ENCODE measurements around the gene BLM. TPM values are rescaled to one million over a fixed set of nuclear protein-coding genes. Genes with fewer than 3 reads are reported as not detected.

Gene BLM
- total RNA-seq, 2 donors from 2014 or later = 7.8 to 8.8 TPM

DNA sequence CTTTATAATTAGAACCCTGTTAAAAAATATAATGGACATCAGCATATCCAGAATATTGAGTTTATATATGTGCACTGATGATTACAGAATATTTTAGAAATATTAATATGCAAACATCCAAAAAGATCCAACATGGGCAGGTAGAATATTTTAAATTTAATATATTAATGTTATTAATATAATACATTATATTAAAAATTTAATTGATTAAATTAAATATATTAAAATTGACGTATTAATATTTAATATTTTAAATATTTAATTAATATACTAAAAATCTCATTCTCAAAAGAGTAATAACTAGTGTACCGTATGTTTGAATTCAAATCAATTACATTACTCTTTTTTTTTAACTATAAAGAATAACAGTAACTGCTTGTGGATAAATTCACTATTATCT lies 77.4 kb downstream of the BLM start:
- no peak for DNase-seq
- Mint-ChIP-seq H3K27me3 (no peaks in the 10 kb centered on the region), H3K27ac (no peak overlapping the region), H3K36me3 (ENCODE audit: low read depth) (peaks cover 7% of the 10 kb centered on the region), H3K4me1 (peaks cover 8% of the 10 kb centered on the region), H3K4me3 (no peak overlapping the region)
- no peak for ATAC-seq
- no peaks in the 10 kb centered on the region for H3K9me3 ChIP-seq (ENCODE audit: control insufficient read depth, low read length, poor library complexity, severe bottlenecking)

- Mint-ChIP-seq H3K4me3 (no peak overlapping the region), H3K4me1 (peaks cover 10% of the 10 kb centered on the region), H3K27me3 (no peaks in the 10 kb centered on the region), H3K27ac (peak overlapping the region; percentile 72), H3K36me3 (ENCODE audit: low read depth) (peaks cover 7% of the 10 kb centered on the region)
- DNase-seq = no peak
- H3K9me3 ChIP-seq (ENCODE audit: control insufficient read depth, low read length, poor library complexity, severe bottlenecking) = no peaks in the 10 kb centered on the region
- no peak for ATAC-seq
These were observed 82.6 kb downstream of the BLM start for GRCh38 chr15:90799639-90800170.

- H3K4me3 Mint-ChIP-seq = no peak overlapping the region
- H3K36me3 Mint-ChIP-seq (ENCODE audit: low read depth) = peaks cover 3% of the 10 kb centered on the region
- no peaks in the 10 kb centered on the region for H3K9me3 ChIP-seq (ENCODE audit: control insufficient read depth, low read length, poor library complexity, severe bottlenecking)
- peaks cover 8% of the 10 kb centered on the region for H3K4me1 Mint-ChIP-seq
- H3K27ac Mint-ChIP-seq = no peak overlapping the region
- no peak for ATAC-seq
- DNase-seq = no peak
- no peaks in the 10 kb centered on the region for H3K27me3 Mint-ChIP-seq
These were observed 84.7 kb downstream of the BLM start for GRCh38 chr15:90801803-90802202.

- Mint-ChIP-seq H3K4me3 (no peak overlapping the region), H3K4me1 (peaks cover 20% of the 10 kb centered on the region), H3K27me3 (no peaks in the 10 kb centered on the region), H3K36me3 (ENCODE audit: low read depth) (peaks cover 5% of the 10 kb centered on the region), H3K27ac (peak overlapping the region; percentile 75)
- H3K9me3 ChIP-seq (ENCODE audit: control insufficient read depth, low read length, poor library complexity, severe bottlenecking) = no peaks in the 10 kb centered on the region
- ATAC-seq (peak; percentile 58), DNase-seq (no peak)
These were observed 90.1 kb downstream of the BLM start for GRCh38 chr15:90807074-90807785.

DNA sequence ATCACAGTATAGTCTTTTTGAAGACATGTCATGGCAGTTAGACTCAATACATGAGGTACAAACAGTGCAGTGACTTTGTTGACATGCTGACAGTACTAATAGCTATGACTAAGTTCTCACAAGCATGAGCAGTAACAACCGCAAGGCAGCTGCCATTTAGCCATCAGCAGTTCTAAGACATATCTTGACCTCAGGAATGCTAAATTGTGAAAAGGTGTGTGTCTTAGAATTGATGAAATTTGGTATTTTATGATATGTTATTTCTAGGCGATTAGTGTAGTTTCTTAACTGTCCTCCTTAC lies 90.6 kb downstream of the BLM start:
- peaks cover 5% of the 10 kb centered on the region for H3K36me3 Mint-ChIP-seq (ENCODE audit: low read depth)
- H3K4me3 Mint-ChIP-seq = no peak overlapping the region
- no peak for DNase-seq
- peak overlapping the region; percentile 75 for H3K27ac Mint-ChIP-seq
- H3K4me1 Mint-ChIP-seq = peaks cover 23% of the 10 kb centered on the region
- no peaks in the 10 kb centered on the region for H3K9me3 ChIP-seq (ENCODE audit: control insufficient read depth, low read length, poor library complexity, severe bottlenecking)
- peak; percentile 42 for ATAC-seq
- no peaks in the 10 kb centered on the region for H3K27me3 Mint-ChIP-seq

GRCh38 chr15:90808517-90809235 lies 91.5 kb downstream of the BLM start:
- H3K27ac Mint-ChIP-seq = peak overlapping the region; percentile 75
- no peaks in the 10 kb centered on the region for H3K27me3 Mint-ChIP-seq
- peaks cover 5% of the 10 kb centered on the region for H3K36me3 Mint-ChIP-seq (ENCODE audit: low read depth)
- H3K9me3 ChIP-seq (ENCODE audit: control insufficient read depth, low read length, poor library complexity, severe bottlenecking) = no peaks in the 10 kb centered on the region
- no peak overlapping the region for H3K4me3 Mint-ChIP-seq
- no peak for ATAC-seq
- H3K4me1 Mint-ChIP-seq = peaks cover 28% of the 10 kb centered on the region
- DNase-seq = no peak

- peaks cover 37% of the 10 kb centered on the region for H3K4me1 Mint-ChIP-seq
- H3K27me3 Mint-ChIP-seq = no peaks in the 10 kb centered on the region
- no peak overlapping the region for H3K27ac Mint-ChIP-seq
- peaks cover 5% of the 10 kb centered on the region for H3K36me3 Mint-ChIP-seq (ENCODE audit: low read depth)
- DNase-seq = no peak
- H3K9me3 ChIP-seq (ENCODE audit: control insufficient read depth, low read length, poor library complexity, severe bottlenecking) = no peaks in the 10 kb centered on the region
- ATAC-seq = no peak
- no peak overlapping the region for H3K4me3 Mint-ChIP-seq
These were observed 92.4 kb downstream of the BLM start for GRCh38 chr15:90809536-90809935.

- no peak for ATAC-seq
- Mint-ChIP-seq H3K27me3 (no peaks in the 10 kb centered on the region), H3K36me3 (ENCODE audit: low read depth) (peaks cover 5% of the 10 kb centered on the region), H3K4me1 (peaks cover 45% of the 10 kb centered on the region), H3K27ac (no peak overlapping the region), H3K4me3 (no peak overlapping the region)
- DNase-seq = no peak
- H3K9me3 ChIP-seq (ENCODE audit: control insufficient read depth, low read length, poor library complexity, severe bottlenecking) = no peaks in the 10 kb centered on the region
These were observed 93.2 kb downstream of the BLM start for GRCh38 chr15:90810354-90810753.

DNA sequence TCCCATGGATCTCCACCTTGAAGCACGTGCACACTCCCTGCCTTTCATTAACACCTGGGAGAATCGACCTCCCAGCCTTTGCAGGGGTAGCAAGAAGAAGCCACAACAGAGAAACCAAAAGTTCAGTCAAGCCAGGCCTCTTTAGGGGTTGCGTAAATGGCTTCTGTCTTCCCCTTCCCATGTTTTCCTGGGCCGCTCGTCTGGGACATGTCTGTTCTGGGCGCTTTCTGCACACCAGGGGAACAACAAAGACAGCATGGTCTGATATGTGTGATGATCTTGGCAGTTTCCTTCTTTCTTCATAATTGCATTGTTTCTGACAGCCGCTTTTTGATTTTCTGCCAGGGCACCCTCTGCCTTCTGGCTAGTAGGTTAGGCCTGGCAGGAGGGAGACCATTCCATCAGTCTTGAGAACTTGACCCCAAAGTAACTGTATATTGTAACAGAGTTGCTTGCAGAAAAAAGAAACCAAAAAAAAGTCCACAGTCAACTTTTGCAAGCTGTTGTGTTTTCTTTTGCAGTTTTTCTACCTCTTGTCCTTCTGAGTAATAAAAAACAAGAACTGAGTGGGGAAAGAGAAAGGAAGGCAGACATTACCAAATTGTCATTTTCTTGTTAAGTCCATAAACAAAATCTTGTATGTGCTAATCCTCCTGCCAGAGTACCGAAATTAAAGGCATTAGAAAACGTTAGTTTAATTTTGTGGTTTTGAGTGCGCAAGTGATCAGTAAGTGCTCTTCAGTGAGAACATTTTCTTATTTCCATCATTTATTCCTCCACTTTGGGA lies 95.2 kb downstream of the BLM start:
- no peaks in the 10 kb centered on the region for H3K9me3 ChIP-seq (ENCODE audit: control insufficient read depth, low read length, poor library complexity, severe bottlenecking)
- Mint-ChIP-seq H3K4me1 (peaks cover 40% of the 10 kb centered on the region), H3K27me3 (no peaks in the 10 kb centered on the region), H3K27ac (peak overlapping the region; percentile 16), H3K4me3 (no peak overlapping the region), H3K36me3 (ENCODE audit: low read depth) (peaks cover 3% of the 10 kb centered on the region)
- DNase-seq (no peak), ATAC-seq (no peak)

GRCh38 chr15:90812958-90813265 lies 95.8 kb downstream of the BLM start:
- Mint-ChIP-seq H3K36me3 (ENCODE audit: low read depth) (peaks cover 3% of the 10 kb centered on the region), H3K27ac (no peak overlapping the region), H3K4me1 (peaks cover 37% of the 10 kb centered on the region), H3K27me3 (no peaks in the 10 kb centered on the region), H3K4me3 (no peak overlapping the region)
- DNase-seq = no peak
- H3K9me3 ChIP-seq (ENCODE audit: control insufficient read depth, low read length, poor library complexity, severe bottlenecking) = no peaks in the 10 kb centered on the region
- no peak for ATAC-seq

DNA sequence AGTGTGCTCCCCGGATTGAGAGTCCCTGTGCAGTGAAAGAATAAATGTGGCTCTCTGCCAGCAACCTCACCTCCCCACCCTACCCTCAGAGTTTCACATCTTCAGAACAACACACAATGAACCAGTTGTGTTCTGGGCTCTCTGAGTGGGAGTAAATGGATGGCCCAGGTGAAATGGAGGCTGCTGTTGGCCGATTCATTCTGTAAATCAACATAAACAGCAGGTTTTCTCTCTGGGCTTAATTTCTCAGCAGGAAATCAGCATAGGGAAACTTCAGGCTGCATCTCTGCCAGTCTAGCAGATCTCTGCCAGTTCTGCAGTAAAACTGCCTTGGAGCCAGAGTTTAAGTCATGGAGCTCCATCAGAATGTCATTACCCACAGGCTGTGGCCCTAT lies 96.6 kb downstream of the BLM start:
- Mint-ChIP-seq H3K4me3 (peak overlapping the region; percentile 68), H3K27ac (peak overlapping the region; percentile 94), H3K36me3 (ENCODE audit: low read depth) (peaks cover 3% of the 10 kb centered on the region), H3K4me1 (peaks cover 37% of the 10 kb centered on the region), H3K27me3 (no peaks in the 10 kb centered on the region)
- H3K9me3 ChIP-seq (ENCODE audit: control insufficient read depth, low read length, poor library complexity, severe bottlenecking) = no peaks in the 10 kb centered on the region
- no peak for DNase-seq
- peak; percentile 50 for ATAC-seq

DNA sequence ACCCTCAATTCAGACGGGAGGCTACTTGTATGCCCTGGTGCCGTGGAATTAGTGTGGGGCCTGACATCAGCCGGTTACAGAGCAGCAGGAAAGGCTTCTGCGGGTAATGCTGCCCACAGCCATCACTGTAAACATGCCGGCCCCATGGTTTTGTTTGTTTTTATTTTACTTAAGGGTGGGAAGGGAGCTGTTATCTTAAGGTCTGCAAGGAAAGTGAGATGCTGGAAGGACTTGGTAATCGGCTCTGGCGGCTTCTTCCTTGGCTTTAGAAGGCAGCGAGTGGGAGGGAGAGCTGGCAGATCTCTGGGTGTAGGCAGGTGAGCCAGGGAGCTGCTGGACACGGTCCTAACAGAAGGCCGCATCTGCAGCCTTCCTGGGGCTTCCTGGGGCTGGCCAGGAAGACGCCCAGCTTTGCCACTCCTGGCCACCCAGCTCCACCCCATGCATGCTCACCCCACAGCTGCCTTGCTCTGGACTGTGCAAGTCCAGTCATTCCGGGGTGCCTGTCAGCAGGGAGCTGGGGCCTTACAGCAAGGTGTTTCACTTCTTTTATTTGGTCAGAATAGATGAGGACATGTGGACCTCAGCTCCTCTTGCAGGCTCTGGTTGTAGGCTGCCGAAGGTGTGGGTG lies 97.2 kb downstream of the BLM start:
- ATAC-seq (peak; percentile 30), DNase-seq (no peak)
- peaks cover 3% of the 10 kb centered on the region for H3K36me3 Mint-ChIP-seq (ENCODE audit: low read depth)
- no peaks in the 10 kb centered on the region for H3K9me3 ChIP-seq (ENCODE audit: control insufficient read depth, low read length, poor library complexity, severe bottlenecking)
- H3K27ac Mint-ChIP-seq = peak overlapping the region; percentile 94
- no peaks in the 10 kb centered on the region for H3K27me3 Mint-ChIP-seq
- peak overlapping the region; percentile 68 for H3K4me3 Mint-ChIP-seq
- peaks cover 37% of the 10 kb centered on the region for H3K4me1 Mint-ChIP-seq
